Trophoblast cell (in vitro differentiated cells and primary cell): ENCODE data around the gene ITGA3.

ENCODE experiments used
- DNase-seq, 2 donors: peaks; one replicate each; pipeline ENCODE4 v3.0.0-alpha.2; 2016
- H2AFZ ChIP-seq: 2 replicates; pipeline ENCODE4 v1.6.1; 2013; ENCODE audit warnings: low read length, moderate library complexity, mild to moderate bottlenecking; ENCODE audit not compliant: insufficient read depth, poor library complexity
- H2AK5ac ChIP-seq: 2 replicates; pipeline ENCODE4 v1.6.1; 2013; ENCODE audit warnings: mild to moderate bottlenecking, low read length
- H2BK120ac ChIP-seq: 2 replicates; pipeline ENCODE4 v1.6.1; 2013; ENCODE audit warnings: low read length, mild to moderate bottlenecking, moderate library complexity; ENCODE audit not compliant: insufficient read depth, poor library complexity
- H2BK12ac ChIP-seq: 2 replicates; pipeline ENCODE4 v1.6.1; 2013; ENCODE audit warnings: mild to moderate bottlenecking, low read length, moderate library complexity
- H2BK5ac ChIP-seq: 2 replicates; pipeline ENCODE4 v1.6.1; 2013; ENCODE audit warnings: low read length, low read depth, moderate library complexity, mild to moderate bottlenecking; ENCODE audit not compliant: poor library complexity
- H3K14ac ChIP-seq: 2 replicates; pipeline ENCODE4 v1.6.1; 2013; ENCODE audit warnings: mild to moderate bottlenecking, low read length
- H3K18ac ChIP-seq: 2 replicates; pipeline ENCODE4 v1.6.1; 2013; ENCODE audit warnings: mild to moderate bottlenecking, low read length
- H3K23ac ChIP-seq: 2 replicates; pipeline ENCODE4 v1.6.1; 2013; ENCODE audit warnings: low read length
- H3K27ac ChIP-seq: 2 replicates; pipeline ENCODE4 v1.5.1; 2013; ENCODE audit warnings: low read depth, mild to moderate bottlenecking, inconsistent platforms, low read length, moderate library complexity
- H3K27me3 ChIP-seq: 2 replicates; pipeline ENCODE4 v1.6.1; 2013; ENCODE audit warnings: inconsistent platforms, mild to moderate bottlenecking, low read length, moderate library complexity; ENCODE audit not compliant: insufficient read depth
- H3K36me3 ChIP-seq, 2 experiments: 1 replicate in 1 of 2; 2 replicates in 1 of 2; pipeline ENCODE4 v1.6.1; 2013; ENCODE audit warnings: low read length in 2 of 2, mild to moderate bottlenecking in 2 of 2, moderate library complexity in 1 of 2; ENCODE audit not compliant: insufficient read depth in 2 of 2, control insufficient read depth in 1 of 2
- H3K4ac ChIP-seq: 2 replicates; pipeline ENCODE4 v1.6.1; 2013; ENCODE audit warnings: low read depth, mild to moderate bottlenecking, low read length, moderate library complexity
- H3K4me1 ChIP-seq, 2 experiments: 1 replicate in 1 of 2; 2 replicates in 1 of 2; pipeline ENCODE4 v1.6.1; 2013; ENCODE audit warnings: low read length in 2 of 2, mild to moderate bottlenecking in 2 of 2, moderate library complexity in 1 of 2; ENCODE audit not compliant: insufficient read depth in 2 of 2, control insufficient read depth in 1 of 2
- H3K4me2 ChIP-seq: 2 replicates; pipeline ENCODE4 v1.6.1; 2013; ENCODE audit warnings: inconsistent platforms, mild to moderate bottlenecking, low read length, moderate library complexity
- H3K4me3 ChIP-seq: 2 replicates; pipeline ENCODE4 v1.5.1; 2013; ENCODE audit warnings: mild to moderate bottlenecking, low read depth, low read length, inconsistent platforms
- H3K79me1 ChIP-seq: one replicate; pipeline ENCODE4 v1.6.1; 2013; ENCODE audit warnings: low read length
- H3K79me2 ChIP-seq: 2 replicates; pipeline ENCODE4 v1.6.1; 2013; ENCODE audit warnings: low read length, mild to moderate bottlenecking; ENCODE audit not compliant: control insufficient read depth, insufficient read depth, poor library complexity
- H3K9ac ChIP-seq: 2 replicates; pipeline ENCODE4 v1.6.1; 2013; ENCODE audit warnings: mild to moderate bottlenecking, low read length
- H3K9me3 ChIP-seq: 2 replicates; pipeline ENCODE4 v1.6.1; 2013; ENCODE audit warnings: low read depth, mild to moderate bottlenecking, control low read depth, inconsistent platforms, low read length; ENCODE audit not compliant: insufficient read depth
- H4K12ac ChIP-seq: 2 replicates; pipeline ENCODE4 v1.6.1; 2013; ENCODE audit warnings: low read depth, mild to moderate bottlenecking, low read length, moderate library complexity
- H4K8ac ChIP-seq: 2 replicates; pipeline ENCODE4 v1.6.1; 2013; ENCODE audit warnings: low read depth, mild to moderate bottlenecking, low read length, moderate library complexity
- H4K91ac ChIP-seq: one replicate; pipeline ENCODE4 v1.6.1; 2013; ENCODE audit warnings: low read depth, mild to moderate bottlenecking, low read length, moderate library complexity
- WGBS: extraction: QIAGEN DNeasy Blood & Tissue Kit; methylation state at CpG from one replicate; pipeline ENCODE4 v1.1.7; 2013; ENCODE audit warnings: missing lambda C conversion rate; ENCODE audit not compliant: insufficient read length, insufficient coverage; ENCODE audit errors: extremely low coverage; 5-methylcytosine and 5-hydroxymethylcytosine counted together

Gene ITGA3

DNA sequence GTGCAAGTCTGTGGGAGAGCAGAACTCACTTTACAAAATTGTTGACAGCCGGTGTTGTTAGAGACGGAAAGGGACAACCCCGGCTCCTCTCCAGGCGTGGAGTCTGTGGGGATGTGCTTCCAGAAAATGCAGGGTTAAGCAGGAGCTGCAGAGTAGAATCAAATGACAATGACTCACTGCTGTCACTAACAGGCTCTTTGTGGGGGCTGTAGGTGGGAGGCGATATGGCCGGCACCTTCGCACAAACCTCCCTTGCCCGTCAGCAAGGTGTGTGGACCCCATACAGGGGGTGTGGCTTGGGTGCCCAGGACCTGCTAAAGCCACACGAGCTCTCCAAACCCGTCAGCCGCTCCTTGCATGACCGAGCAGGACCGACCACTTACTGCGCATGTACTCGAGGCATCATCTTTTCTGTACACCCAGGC lies 45.0 kb downstream of the ITGA3 start:
- no peak overlapping the region for H4K8ac ChIP-seq
- DNase-seq: no peak
- no peak overlapping the region for H3K18ac ChIP-seq
- H3K9ac ChIP-seq: no peak overlapping the region
- no peak overlapping the region for H4K12ac ChIP-seq
- no peaks in the 10 kb centered on the region for H3K79me2 ChIP-seq
- H2BK5ac ChIP-seq: no peak overlapping the region
- no peaks in the 10 kb centered on the region for H3K9me3 ChIP-seq
- no peak overlapping the region for H3K4ac ChIP-seq
- H3K23ac ChIP-seq: no peak overlapping the region
- H2BK12ac ChIP-seq: no peak overlapping the region
- H3K4me3 ChIP-seq: no peak overlapping the region
- peak overlapping the region; percentile 11 for H3K4me2 ChIP-seq
- no peak overlapping the region for H2BK120ac ChIP-seq
- no peak overlapping the region for H4K91ac ChIP-seq
- no CpG with 5 or more reads among the region's 15 CpGs for WGBS
- no peaks in the 10 kb centered on the region for H3K36me3 ChIP-seq
- no peaks in the 10 kb centered on the region for H3K27me3 ChIP-seq
- H3K79me1 ChIP-seq: no peaks in the 10 kb centered on the region
- H2AFZ ChIP-seq: no peak overlapping the region
- no peak overlapping the region for H2AK5ac ChIP-seq
- H3K27ac ChIP-seq: no peak overlapping the region
- H3K14ac ChIP-seq: no peak overlapping the region
- H3K4me1 ChIP-seq: peaks cover 11 to 13% of the 10 kb centered on the region in 2 experiments

DNA sequence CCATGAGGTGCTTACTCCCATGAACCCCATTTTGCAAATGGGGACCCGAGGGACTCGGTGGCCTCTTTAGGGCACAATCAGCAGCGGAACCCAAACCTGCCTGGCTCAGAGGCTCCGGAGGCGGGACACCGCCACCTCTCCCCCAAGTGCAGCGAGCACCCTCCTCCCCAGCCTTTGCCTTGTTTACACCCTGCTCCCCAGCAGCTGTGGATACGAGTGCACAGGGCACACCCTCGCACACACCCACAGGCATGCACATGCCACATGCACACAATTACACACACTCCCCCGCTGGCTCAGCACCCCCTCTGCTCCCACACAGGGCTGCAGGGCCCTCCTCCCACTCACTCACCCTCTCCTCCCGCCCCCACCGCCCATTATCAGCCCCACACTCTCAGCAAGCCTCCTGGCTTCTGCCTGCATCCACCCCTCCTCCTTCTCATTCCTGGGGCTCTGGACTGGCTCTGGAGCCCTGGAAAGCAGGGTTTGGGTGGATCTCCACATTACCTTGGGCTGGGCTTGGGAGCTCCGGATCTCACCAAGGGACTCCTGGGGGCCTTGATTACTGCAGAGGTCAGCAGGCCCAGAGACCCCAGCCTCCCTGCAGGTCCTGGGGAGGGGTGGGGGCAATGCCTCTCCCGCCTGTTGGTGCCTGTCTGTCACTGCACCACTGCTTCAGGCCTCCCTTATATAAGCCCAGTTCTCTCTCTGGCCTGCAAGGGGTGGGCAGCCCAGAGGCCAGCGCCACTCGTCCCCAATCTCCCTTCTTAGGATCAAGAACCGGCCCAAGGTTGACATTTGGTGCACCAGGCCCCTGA lies 45.6 kb downstream of the ITGA3 start:
- Histone ChIP-seq H3K9me3 (no peaks in the 10 kb centered on the region), H2AFZ (no peak overlapping the region), H3K27ac (no peak overlapping the region), H3K4me2 (no peak overlapping the region), H4K8ac (no peak overlapping the region), H3K18ac (no peak overlapping the region), H3K36me3 (no peaks in the 10 kb centered on the region), H2AK5ac (no peak overlapping the region), H3K23ac (no peak overlapping the region), H2BK5ac (no peak overlapping the region), H3K9ac (no peak overlapping the region), H2BK12ac (no peak overlapping the region), H3K27me3 (no peaks in the 10 kb centered on the region), H3K4me1 (peaks cover 8 to 11% of the 10 kb centered on the region in 2 experiments), H4K91ac (no peak overlapping the region), H3K4me3 (no peak overlapping the region), H3K4ac (no peak overlapping the region), H3K14ac (no peak overlapping the region), H3K79me1 (no peaks in the 10 kb centered on the region), H2BK120ac (no peak overlapping the region), H4K12ac (no peak overlapping the region), H3K79me2 (no peaks in the 10 kb centered on the region)
- WGBS: no CpG with 5 or more reads among the region's 17 CpGs
- no peak for DNase-seq

DNA sequence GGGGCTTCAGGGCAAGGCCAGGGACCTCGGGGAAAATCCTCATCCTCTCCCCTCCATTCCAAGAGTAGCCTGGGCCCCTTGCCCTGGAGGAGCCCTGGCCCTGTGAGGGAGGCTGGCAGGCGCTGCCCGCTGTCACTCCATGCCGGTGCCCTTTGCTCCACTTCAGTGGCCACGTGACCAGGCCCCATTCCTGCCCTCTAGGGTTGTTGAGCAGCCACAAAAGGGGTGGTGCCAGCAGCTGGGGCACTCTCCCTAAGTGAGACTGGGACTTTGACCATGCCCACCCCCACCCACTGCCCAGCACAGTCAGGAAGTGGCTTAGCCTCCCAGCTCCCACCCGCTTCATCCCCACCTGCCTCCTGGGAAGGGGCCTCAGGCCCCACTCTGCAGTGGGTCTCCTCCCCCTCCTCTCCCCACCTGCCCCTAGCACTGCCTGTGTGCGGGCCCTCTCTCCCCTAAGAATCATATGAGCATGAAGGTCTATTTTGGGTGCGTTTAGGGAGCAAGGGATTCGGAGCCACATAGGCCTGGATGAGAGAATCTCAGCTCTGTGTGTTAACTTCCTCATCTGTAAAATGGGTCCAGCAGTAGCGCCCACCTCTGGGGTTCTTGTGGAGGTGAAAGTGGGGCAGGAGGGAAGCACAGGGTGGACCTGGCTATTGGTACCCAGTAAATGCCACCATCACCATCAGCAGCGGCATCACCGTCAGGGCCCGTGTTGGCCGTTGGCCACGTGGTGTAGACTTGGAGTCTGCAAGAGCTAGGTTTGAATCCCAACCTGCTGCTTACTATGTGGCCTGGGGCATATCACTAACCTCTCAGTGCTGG lies 46.5 kb downstream of the ITGA3 start:
- Histone ChIP-seq H2BK12ac (no peak overlapping the region), H3K9me3 (no peaks in the 10 kb centered on the region), H3K27ac (no peak overlapping the region), H3K27me3 (no peaks in the 10 kb centered on the region), H2BK5ac (no peak overlapping the region), H4K91ac (no peak overlapping the region), H2AK5ac (no peak overlapping the region), H3K23ac (no peak overlapping the region), H3K4ac (no peak overlapping the region), H3K4me2 (no peak overlapping the region), H3K9ac (no peak overlapping the region), H4K12ac (no peak overlapping the region), H3K79me1 (no peaks in the 10 kb centered on the region), H3K79me2 (no peaks in the 10 kb centered on the region), H3K18ac (no peak overlapping the region), H3K4me3 (no peak overlapping the region), H3K4me1 (peaks cover 8 to 11% of the 10 kb centered on the region in 2 experiments), H2AFZ (no peak overlapping the region), H4K8ac (no peak overlapping the region), H3K14ac (no peak overlapping the region), H3K36me3 (peaks cover 2 to 4% of the 10 kb centered on the region in 2 experiments), H2BK120ac (no peak overlapping the region)
- no CpG with 5 or more reads among the region's 15 CpGs for WGBS
- DNase-seq: no peak

DNA sequence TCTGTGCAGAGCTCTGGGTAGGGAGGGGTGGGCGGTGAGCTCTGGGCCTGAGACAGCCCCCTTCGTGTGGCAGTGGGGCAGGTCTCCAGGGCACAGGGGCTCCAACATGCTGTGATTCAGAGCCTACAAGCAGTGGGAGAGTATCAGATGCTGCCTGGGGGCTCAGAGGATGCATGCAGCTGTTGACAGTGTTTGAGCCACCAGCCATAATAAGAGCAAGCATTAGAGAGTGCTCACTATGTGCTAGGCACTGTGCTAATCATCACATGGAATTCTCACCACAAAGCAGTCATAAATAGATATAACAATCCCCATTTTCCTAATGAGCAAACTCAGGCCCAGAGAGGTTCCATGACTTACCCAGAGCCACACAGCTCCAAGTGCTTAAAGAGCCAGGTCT lies 47.3 kb downstream of the ITGA3 start:
- DNase-seq: no peak
- Histone ChIP-seq H3K27me3 (no peaks in the 10 kb centered on the region), H4K12ac (no peak overlapping the region), H3K79me1 (no peaks in the 10 kb centered on the region), H3K14ac (no peak overlapping the region), H3K27ac (no peak overlapping the region), H3K18ac (no peak overlapping the region), H3K9ac (no peak overlapping the region), H3K36me3 (peaks cover 2 to 4% of the 10 kb centered on the region in 2 experiments), H3K4ac (no peak overlapping the region), H2BK5ac (no peak overlapping the region), H4K91ac (no peak overlapping the region), H3K9me3 (no peaks in the 10 kb centered on the region), H3K79me2 (no peaks in the 10 kb centered on the region), H2AFZ (no peak overlapping the region), H2BK12ac (no peak overlapping the region), H3K4me2 (no peak overlapping the region), H3K4me1 (peaks cover 8 to 11% of the 10 kb centered on the region in 2 experiments), H4K8ac (no peak overlapping the region), H2AK5ac (no peak overlapping the region), H3K23ac (no peak overlapping the region), H2BK120ac (no peak overlapping the region), H3K4me3 (no peak overlapping the region)
- WGBS: no CpG with 5 or more reads among the region's 2 CpGs
